IMR-90 (cell line): ENCODE measurements around the gene SCYGR2.

ENCODE experiments used
- BHLHE40 ChIP-seq: fragments of 150-350 bp; IDR thresholded peaks from 2 replicates; pipeline ENCODE4 v1.6.1; 2016; ENCODE audit warnings: mild to moderate bottlenecking, low read depth, low read length
- CEBPB ChIP-seq: IDR thresholded peaks from 2 replicates; pipeline ENCODE4 v1.6.1; 2012; ENCODE audit warnings: low read depth, low read length, improper control_type of control experiment
- CTCF ChIP-seq: conservative IDR thresholded peaks from 2 replicates; pipeline ENCODE4 v1.5.1; 2012; ENCODE audit warnings: mild to moderate bottlenecking, low read depth, low read length, improper control_type of control experiment
- ELK1 ChIP-seq: fragments of 150-350 bp; IDR thresholded peaks from 2 replicates; pipeline ENCODE4 v1.6.1; 2016; ENCODE audit warnings: low read depth, mild to moderate bottlenecking, low read length, moderate library complexity, borderline replicate concordance
- POLR2A ChIP-seq: IDR thresholded peaks from 2 replicates; pipeline ENCODE4 v1.6.1; 2012; ENCODE audit warnings: mild to moderate bottlenecking, low read depth, low read length
- RAD21 ChIP-seq: IDR thresholded peaks from 2 replicates; pipeline ENCODE4 v1.6.1; 2012; ENCODE audit warnings: low read length, improper control_type of control experiment
- RCOR1 ChIP-seq: IDR thresholded peaks from 2 replicates; pipeline ENCODE4 v1.6.1; 2012; ENCODE audit warnings: mild to moderate bottlenecking, low read length, improper control_type of control experiment; ENCODE audit not compliant: insufficient replicate concordance
- RFX5 ChIP-seq: IDR thresholded peaks from 2 replicates; pipeline ENCODE4 v1.8.0; 2012; ENCODE audit warnings: low read depth, mild to moderate bottlenecking, low read length, moderate library complexity
- SMC3 ChIP-seq: fragments of 150-350 bp; IDR thresholded peaks from 2 replicates; pipeline ENCODE4 v1.6.1; 2016; ENCODE audit warnings: low read depth, mild to moderate bottlenecking, antibody characterized with exemption, low read length, moderate library complexity
- USF2 ChIP-seq: fragments of 150-350 bp; IDR thresholded peaks from 2 replicates; pipeline ENCODE4 v1.6.1; 2017; ENCODE audit warnings: mild to moderate bottlenecking, antibody characterized with exemption, low read length, low read depth

GRCh38 chr2:227610123-227610522 lies 11.4 kb downstream of the SCYGR2 start:
- TF ChIP-seq CTCF (no peak), SMC3 (no peak), ELK1 (no peak), POLR2A (no peak), RFX5 (no peak), CEBPB (no peak), USF2 (no peak), RCOR1 (no peak), BHLHE40 (no peak), RAD21 (no peak)
